OCI-LY3 (cell line): Measurements from ENCODE around the gene SECISBP2.

Experiments
- EZH2phosphoT487 ChIP-seq: fragments of 200-600 bp; shearing (Covaris generic); IDR thresholded peaks from 2 replicates; pipeline ENCODE4 v1.6.1; 2018; ENCODE audit warnings: antibody characterized with exemption, mixed run types, low read depth
- TF ChIP-seq, protein P1 (sequence below): fragments of 200-600, 300-600 bp; sonication (generic); IDR thresholded peaks from 2 replicates; pipeline ENCODE4 v1.5.1; 2014; ENCODE audit warnings: antibody characterized with exemption, low read length, low read depth

DNA sequence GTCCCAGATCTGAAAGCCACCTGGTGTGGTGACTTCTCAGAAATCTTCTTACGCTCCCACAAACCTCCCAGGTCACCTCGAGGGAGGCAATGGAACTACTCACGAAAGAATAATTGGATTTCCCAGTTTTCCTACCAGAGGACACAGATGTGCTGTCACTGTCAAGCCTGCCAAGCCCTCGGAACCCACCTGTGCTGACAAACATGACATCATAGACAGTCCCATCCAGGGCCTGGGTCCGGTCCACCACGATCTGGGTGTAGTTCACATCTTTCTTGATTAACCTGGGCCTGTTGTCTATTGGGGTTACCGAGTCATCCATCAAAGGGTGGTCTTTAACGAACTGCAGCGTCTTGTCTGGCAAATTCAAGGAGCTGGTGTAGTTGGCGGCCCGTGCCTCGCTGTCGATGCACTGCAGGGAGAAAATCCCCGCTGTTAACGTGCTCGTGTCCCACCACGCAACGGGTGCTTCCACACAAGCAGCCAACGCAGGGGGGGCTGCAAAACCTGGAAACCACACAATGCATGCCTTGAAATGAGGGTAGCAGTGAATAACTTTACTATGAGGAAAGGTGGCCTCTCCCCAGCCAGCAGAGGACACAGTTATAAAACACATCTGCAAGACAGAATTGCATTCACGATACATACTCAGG, 69.0 kb downstream of the SECISBP2 start:
- no peak for TF ChIP-seq EZH2phosphoT487
- TF ChIP-seq, protein P1, sequence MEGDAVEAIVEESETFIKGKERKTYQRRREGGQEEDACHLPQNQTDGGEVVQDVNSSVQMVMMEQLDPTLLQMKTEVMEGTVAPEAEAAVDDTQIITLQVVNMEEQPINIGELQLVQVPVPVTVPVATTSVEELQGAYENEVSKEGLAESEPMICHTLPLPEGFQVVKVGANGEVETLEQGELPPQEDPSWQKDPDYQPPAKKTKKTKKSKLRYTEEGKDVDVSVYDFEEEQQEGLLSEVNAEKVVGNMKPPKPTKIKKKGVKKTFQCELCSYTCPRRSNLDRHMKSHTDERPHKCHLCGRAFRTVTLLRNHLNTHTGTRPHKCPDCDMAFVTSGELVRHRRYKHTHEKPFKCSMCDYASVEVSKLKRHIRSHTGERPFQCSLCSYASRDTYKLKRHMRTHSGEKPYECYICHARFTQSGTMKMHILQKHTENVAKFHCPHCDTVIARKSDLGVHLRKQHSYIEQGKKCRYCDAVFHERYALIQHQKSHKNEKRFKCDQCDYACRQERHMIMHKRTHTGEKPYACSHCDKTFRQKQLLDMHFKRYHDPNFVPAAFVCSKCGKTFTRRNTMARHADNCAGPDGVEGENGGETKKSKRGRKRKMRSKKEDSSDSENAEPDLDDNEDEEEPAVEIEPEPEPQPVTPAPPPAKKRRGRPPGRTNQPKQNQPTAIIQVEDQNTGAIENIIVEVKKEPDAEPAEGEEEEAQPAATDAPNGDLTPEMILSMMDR: no peak
